ENCODE data around the gene MAPKAP1. TPM values are rescaled to one million over a fixed set of nuclear protein-coding genes. Genes with fewer than 3 reads are reported as not detected.

MAPKAP1 gene
- total and polyA plus RNA-seq, 9 of the 15 experiments (the other 6 are each of a cell fraction or from before 2014, with no cell fraction given) = 2.6 to 82.1 (median 61.1) TPM

- ChIA-PET POLR2A (interaction anchor here (0.6 to 0.7 kb wide), 3 partner anchors 9 to 198 kb away, joined by 3 to 4 read pairs (median 3); no protein-coding TSS in a partner anchor), CTCF (ENCODE audit: low intra/inter-chr PET ratio) (interaction anchor here (0.5 to 1.6 kb wide), 2 partner anchors 111 to 203 kb away, joined by 3 to 8 read pairs; no protein-coding TSS in a partner anchor)
- FAIRE-seq (peak; percentile 74), DNase-seq (ENCODE audit: extremely low read depth in 1 of 4, low spot score in 3 of 4) (peak; percentile 85 to 92 (median 89)), ATAC-seq (peak; percentile 96)
- Histone ChIP-seq H3K27me3 (ENCODE audit: control insufficient read depth in 2 of 2, insufficient read depth in 2 of 2, low read length in 2 of 2) (no peaks in the 10 kb centered on the region), H3K9me3 (replicated peaks; ENCODE audit: control insufficient read depth, insufficient read depth, low read depth, low read length) (no peaks in the 10 kb centered on the region), H3K27ac (ENCODE audit: extremely low read depth, low read depth, low read length) (no peak overlapping the region), H3K36me3 (ENCODE audit: control insufficient read depth, insufficient read depth, low read length) (no peaks in the 10 kb centered on the region), H4K20me1 (replicated peaks; ENCODE audit: control insufficient read depth, insufficient read depth, low read length) (no peaks in the 10 kb centered on the region), H3K4me1 (replicated peaks in 1 of 2; ENCODE audit: control insufficient read depth in 2 of 2, insufficient read depth in 2 of 2, low read length in 2 of 2) (peaks cover 6 to 55% of the 10 kb centered on the region in 2 experiments; a peak in 3 of 5 replicates), H3K79me2 (ENCODE audit: control insufficient read depth, insufficient read depth, low read length) (no peaks in the 10 kb centered on the region), H3K9ac (ENCODE audit: insufficient read depth in 1 of 2, low read depth in 2 of 2, low read length in 2 of 2) (peak overlapping the region in 1 of 2 experiments; percentile 31; a peak in 1 of 4 replicates), H2AFZ (ENCODE audit: low read depth, low read length) (peak overlapping the region; percentile 49), H3K9me1 (ENCODE audit: control insufficient read depth, insufficient read depth, low read length) (no peaks in the 10 kb centered on the region), H3K4me2 (ENCODE audit: insufficient read depth, low read length) (peak overlapping the region; percentile 35), H3K4me3 (no peak overlapping the region)
- BruUV-seq (replicated peaks) = no TSS peak
- intact Hi-C loops (cut with micrococcal nuclease) (loop anchor here (1.0 to 5.0 kb wide), 3 partner anchors 44 to 203 kb away; no protein-coding TSS in a partner anchor), in situ Hi-C loops (cut with MboI) (no loop called here)
- 28% methylated on average over 10 of the region's 10 CpGs for WGBS (ENCODE audit: insufficient coverage, low coverage, missing lambda C conversion rate)
- TF ChIP-seq SMAD2 (IDR thresholded peaks at IDR 0.05; ENCODE audit: low read depth, low read length) (no peak), PREB (CRISPR knock-in tag; IDR thresholded peaks at IDR 0.05) (no peak), NFIC (IDR thresholded peaks at IDR 0.05) (peak; percentile 94), TBP (optimal IDR thresholded peaks at IDR 0.05; ENCODE audit: low read depth, low read length) (peak; percentile 58), CHD4 (IDR thresholded peaks at IDR 0.05; ENCODE audit: insufficient read depth, insufficient replicate concordance, low read depth, low read length, poor library complexity, severe bottlenecking) (peak; percentile 79), RB1 (IDR thresholded peaks at IDR 0.05; ENCODE audit: low read depth) (peak; percentile 70; the same call in 1 of the 2 replicates), GTF2B (IDR thresholded peaks at IDR 0.05; ENCODE audit: extremely low read depth, insufficient read length) (peak; percentile 33), ATF7 (IDR thresholded peaks at IDR 0.05) (0 out of 2 replicates have a peak, but pooled peaks have one; percentile 31), PHF20 (IDR thresholded peaks at IDR 0.05; ENCODE audit: partially characterized antibody) (peak; percentile 14), ZBTB26 (CRISPR knock-in tag; IDR thresholded peaks at IDR 0.05) (no peak), YY1 (IDR thresholded peaks at IDR 0.05; ENCODE audit: borderline replicate concordance in 1 of 3, control insufficient read depth in 1 of 3, extremely low read depth in 1 of 3, insufficient read depth in 3 of 3, insufficient read length in 1 of 3, insufficient replicate concordance in 2 of 3, low read depth in 1 of 3, low read length in 2 of 3) (peak in 2 of 3 experiments; percentile 10 to 32), EZH2 (IDR thresholded peaks at IDR 0.05; ENCODE audit: borderline replicate concordance, low read depth, low read length) (no peak), CBX3 (IDR thresholded peaks at IDR 0.05; ENCODE audit: borderline replicate concordance in 1 of 2, low read length in 2 of 2) (peak in 1 of 2 experiments; percentile 16; a peak in 1 of 3 replicates), SMC3 (conservative IDR thresholded peaks at IDR 0.05; ENCODE audit: insufficient read depth, low read depth, low read length) (peak; percentile 87), ZNF263 (CRISPR knock-in tag; IDR thresholded peaks at IDR 0.05; ENCODE audit: borderline replicate concordance) (peak; percentile 68; the same call in 1 of the 2 replicates), ARID2 (IDR thresholded peaks at IDR 0.05) (0 out of 2 replicates have a peak, but pooled peaks have one; percentile 56)
Measured at GRCh38 chr9:125428060-125428901, 278.7 kb downstream of the MAPKAP1 start.

Measured in K562 (cell line).